HepG2 (cell line): Measurements from ENCODE around the gene BCKDHA. TPM values are rescaled to one million over a fixed set of nuclear protein-coding genes. Genes with fewer than 3 reads are reported as not detected.

ENCODE experiments used
- ATAC-seq: fragments of 200-7000 bp; cut with Tn5 transposase; 3 replicates; pipeline ENCODE4 v1.9.1; 2020; ENCODE audit warnings: mild to moderate bottlenecking, moderate library complexity
- BruUV-seq: library from RNA; stranded (reverse); fragments of 400-500 nt; replicated peaks from 2 replicates; lab custom pipeline; 2021; lab: Mats Ljungman, UMichigan
- CTCF ChIA-PET: fragments of 300-600 bp; formaldehyde crosslinking; extraction: SDS; loops from one replicate; lab custom pipeline; 2021; ENCODE audit warnings: low total read pairs, inconsistent platforms, low intra/inter-chr PET ratio; lab: Yijun Ruan, JAX
- POLR2A ChIA-PET: fragments of 350-600 bp; sonication (Branson Sonifier 250); formaldehyde crosslinking; loops from one replicate; lab custom pipeline; 2020; ENCODE audit warnings: antibody characterized with exemption, inconsistent platforms; lab: Yijun Ruan, JAX
- DNase-seq: peaks from one replicate; pipeline ENCODE4 v3.0.0-alpha.2; 2015; ENCODE audit warnings: low spot score
- FAIRE-seq: peaks from 3 replicates; lab custom pipeline; 2011; peaks lifted over from hg19 to GRCh38; lab: Jason Lieb, UNC
- H2AFZ ChIP-seq: one replicate; pipeline ENCODE4 v1.6.1; 2011; ENCODE audit warnings: low read length, inconsistent platforms
- H3K27ac ChIP-seq: fragments of 300-600 bp; 3 replicates; pipeline ENCODE4 v1.8.0; 2011; ENCODE audit warnings: mixed run types, mild to moderate bottlenecking, mixed read lengths, low read length, inconsistent platforms; ENCODE audit not compliant: insufficient read depth; ENCODE audit errors: extremely low read length
- H3K27me3 ChIP-seq, 2 experiments: fragments of 200-600 bp in 1 of 2; 2 replicates in 1 of 2; 3 replicates in 1 of 2; pipeline versions ENCODE4 v1.6.0 to v1.8.0; 2011; ENCODE audit warnings: low read length in 2 of 2, mild to moderate bottlenecking in 2 of 2, moderate library complexity in 2 of 2, inconsistent platforms in 1 of 2; ENCODE audit not compliant: insufficient read depth in 2 of 2, control insufficient read depth in 1 of 2
- H3K36me3 ChIP-seq, 2 experiments: fragments of 200-600 bp in 1 of 2; replicated peaks in 1 of 2; 2 replicates in 1 of 2; 3 replicates in 1 of 2; pipeline versions ENCODE4 v1.5.1 to v1.8.0; 2011; ENCODE audit warnings: low read length in 2 of 2, inconsistent platforms in 1 of 2; ENCODE audit not compliant: insufficient read depth in 2 of 2, control insufficient read depth in 1 of 2
- H3K4me1 ChIP-seq: 2 replicates; pipeline ENCODE4 v1.5.1; 2012; ENCODE audit warnings: low read length, inconsistent platforms; ENCODE audit not compliant: insufficient read depth
- H3K4me2 ChIP-seq: 2 replicates; pipeline ENCODE4 v1.6.0; 2011; ENCODE audit warnings: low read depth, low read length, inconsistent platforms
- H3K4me3 ChIP-seq, 3 experiments: fragments of 200-600 bp in 1 of 3; sonication (generic), shearing (Covaris generic) in 1 of 3; replicated peaks in 1 of 3; 2 replicates each; pipeline ENCODE4 v1.5.1; 2011 to 2016; ENCODE audit warnings: low read length in 3 of 3, inconsistent platforms in 2 of 3, low read depth in 2 of 3, mild to moderate bottlenecking in 2 of 3, control low read depth in 1 of 3, mixed read lengths in 1 of 3; ENCODE audit not compliant: insufficient read depth in 1 of 3
- H3K79me2 ChIP-seq: one replicate; pipeline ENCODE4 v1.6.1; 2011; ENCODE audit warnings: low read length, inconsistent platforms; ENCODE audit not compliant: insufficient read depth
- H3K9ac ChIP-seq: 2 replicates; pipeline ENCODE4 v1.6.0; 2011; ENCODE audit warnings: mild to moderate bottlenecking, low read depth, low read length, inconsistent platforms; ENCODE audit not compliant: insufficient read depth
- H3K9me3 ChIP-seq: 2 replicates; pipeline ENCODE4 v1.5.1; 2012; ENCODE audit warnings: mild to moderate bottlenecking, low read length
- H4K20me1 ChIP-seq: 2 replicates; pipeline ENCODE4 v1.6.0; 2011; ENCODE audit warnings: inconsistent platforms, mild to moderate bottlenecking, low read length, moderate library complexity; ENCODE audit not compliant: insufficient read depth
- GFI1 ChIP-seq: sonication (generic); formaldehyde crosslinking; IDR thresholded peaks from 2 replicates; pipeline ENCODE4 v1.5.0; 2020; ENCODE audit warnings: missing genetic modification reagents, mild to moderate bottlenecking, borderline replicate concordance
- HNRNPL ChIP-seq: fragments of 200-400 bp; formaldehyde crosslinking; IDR thresholded peaks from 2 replicates; pipeline ENCODE4 v1.6.1; 2017; ENCODE audit warnings: mild to moderate bottlenecking, low read depth, low read length
- JUN ChIP-seq: sonication (generic); formaldehyde crosslinking; IDR thresholded peaks from 2 replicates; pipeline ENCODE4 v1.4.0; 2020; ENCODE audit warnings: mild to moderate bottlenecking, missing genetic modification reagents
- NFIB ChIP-seq: sonication (generic); formaldehyde crosslinking; IDR thresholded peaks from 2 replicates; pipeline ENCODE4 v1.9.0; 2021; ENCODE audit warnings: missing genetic modification reagents, mild to moderate bottlenecking, borderline replicate concordance
- TRIM24 ChIP-seq: sonication (generic); formaldehyde crosslinking; IDR thresholded peaks from 2 replicates; pipeline ENCODE4 v1.8.0; 2022; ENCODE audit warnings: mild to moderate bottlenecking, missing genetic modification reagents
- ZNF337 ChIP-seq: sonication (generic); formaldehyde crosslinking; IDR thresholded peaks from 2 replicates; pipeline ENCODE4 v1.5.1; 2020; ENCODE audit warnings: missing genetic modification reagents, low read depth, mild to moderate bottlenecking, borderline replicate concordance
- ZNF552 ChIP-seq: sonication (generic); formaldehyde crosslinking; IDR thresholded peaks from 2 replicates; pipeline ENCODE4 v1.9.0; 2022; ENCODE audit warnings: missing genetic modification reagents, mild to moderate bottlenecking, borderline replicate concordance
- ZNF670 ChIP-seq: sonication (generic); formaldehyde crosslinking; IDR thresholded peaks from 2 replicates; pipeline ENCODE4 v1.8.0; 2022; ENCODE audit warnings: mild to moderate bottlenecking, missing genetic modification reagents, borderline replicate concordance
- ZNF839 ChIP-seq: sonication (generic); formaldehyde crosslinking; IDR thresholded peaks from 2 replicates; pipeline ENCODE4 v1.4.0; 2020; ENCODE audit warnings: missing genetic modification reagents, mild to moderate bottlenecking, borderline replicate concordance
- WGBS: methylation state at CpG from one replicate; pipeline ENCODE4 v1.1.6; 2017; ENCODE audit warnings: low lambda C conversion rate; 5-methylcytosine and 5-hydroxymethylcytosine counted together
- in situ Hi-C: cut with HindIII; loops from 2 replicates; pipeline ENCODE4 v1.10.0; 2017; ENCODE audit warnings: low pct_unique_long_range_greater_than_20kb; ENCODE audit not compliant: extremely low pct_ligation_motif_present
- intact Hi-C: fragments of 100-400 bp; cut with micrococcal nuclease; formaldehyde crosslinking; loops from one replicate; pipeline ENCODE4 v1.10.0; 2022; ENCODE audit not compliant: unreplicated experiment
- polyA plus RNA-seq, 8 experiments: library from polyadenylated mRNA; depleted of rRNA in 3 of 8; stranded (reverse) in 7 of 8; unstranded in 1 of 8; fragments of >200 nt; fragmentation: Illumina TruSeq in 4 of 8; extraction: Trizol in 4 of 8; gene quantifications; 2 replicates each; pipeline versions ENCODE4 v1.2.1 to v1.2.3, GENCODE V29; 2011 to 2016; ENCODE audit warnings: low read depth in 4 of 8, missing spikeins in 1 of 8, mixed read lengths in 1 of 8; ENCODE audit not compliant: insufficient read depth in 1 of 8
- total RNA-seq, 5 experiments: library from RNA; depleted of rRNA; stranded (reverse); fragments of >200 nt; fragmentation: Illumina TruSeq; extraction: Trizol; gene quantifications; 2 replicates each; pipeline ENCODE4 v1.2.3, GENCODE V29; 2016; ENCODE audit warnings: low read depth in 1 of 5
- TF ChIP-seq, protein P1 (sequence below): sonication (generic); formaldehyde crosslinking; IDR thresholded peaks from 2 replicates; pipeline ENCODE4 v1.8.0; 2022; ENCODE audit warnings: mild to moderate bottlenecking, missing genetic modification reagents, borderline replicate concordance
- TF ChIP-seq, protein P2 (sequence below): sonication (generic); formaldehyde crosslinking; IDR thresholded peaks from 2 replicates; pipeline ENCODE4 v1.5.1; 2020; ENCODE audit warnings: missing genetic modification reagents, mild to moderate bottlenecking, borderline replicate concordance

BCKDHA gene
- total and polyA plus RNA-seq, 2 of the 13 experiments (the other 11 are each of a cell fraction or from before 2014, with no cell fraction given) = 11.8 to 31.5 TPM

DNA sequence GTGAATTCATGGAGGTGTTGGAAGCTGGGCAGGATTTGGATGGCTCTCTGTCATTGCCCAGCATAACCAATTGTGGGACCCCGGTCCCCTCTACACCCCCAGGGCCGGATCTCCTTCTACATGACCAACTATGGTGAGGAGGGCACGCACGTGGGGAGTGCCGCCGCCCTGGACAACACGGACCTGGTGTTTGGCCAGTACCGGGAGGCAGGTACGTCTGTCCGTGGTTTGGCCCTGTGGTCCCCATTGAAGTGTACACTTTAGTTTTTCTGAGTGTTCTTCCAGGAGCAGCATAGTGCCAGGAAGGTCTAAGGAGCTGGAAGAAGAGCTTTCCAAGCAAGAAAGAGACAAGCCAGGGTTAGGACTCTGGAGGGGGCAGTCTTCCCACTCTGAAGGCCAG lies 16.3 kb downstream of the BCKDHA start:
- Histone ChIP-seq H3K79me2 (no peaks in the 10 kb centered on the region), H3K9me3 (no peaks in the 10 kb centered on the region), H3K27me3 (no peaks in the 10 kb centered on the region), H3K27ac (no peak overlapping the region), H3K4me2 (no peak overlapping the region), H3K36me3 (peaks cover 9 to 21% of the 10 kb centered on the region in 2 experiments; a peak in 4 of 5 replicates), H4K20me1 (no peaks in the 10 kb centered on the region), H3K4me1 (peaks cover 22% of the 10 kb centered on the region), H3K4me3 (no peak overlapping the region), H2AFZ (no peak overlapping the region)
- 100% methylated on average over 4 of the region's 10 CpGs for WGBS
- intact Hi-C loops = no loop called here
- in situ Hi-C loops = no loop called here
- no peak for ATAC-seq
- no peak for FAIRE-seq
- POLR2A ChIA-PET = no interaction called here
- CTCF ChIA-PET = no interaction called here
- no TSS peak for BruUV-seq
- no peak for TF ChIP-seq ZNF670 (CRISPR knock-in tag)
- no peak for TF ChIP-seq ZNF839 (CRISPR knock-in tag)
- no peak for TF ChIP-seq NFIB (CRISPR knock-in tag)
- TF ChIP-seq GFI1 (CRISPR knock-in tag) = no peak
- TF ChIP-seq, protein P1, sequence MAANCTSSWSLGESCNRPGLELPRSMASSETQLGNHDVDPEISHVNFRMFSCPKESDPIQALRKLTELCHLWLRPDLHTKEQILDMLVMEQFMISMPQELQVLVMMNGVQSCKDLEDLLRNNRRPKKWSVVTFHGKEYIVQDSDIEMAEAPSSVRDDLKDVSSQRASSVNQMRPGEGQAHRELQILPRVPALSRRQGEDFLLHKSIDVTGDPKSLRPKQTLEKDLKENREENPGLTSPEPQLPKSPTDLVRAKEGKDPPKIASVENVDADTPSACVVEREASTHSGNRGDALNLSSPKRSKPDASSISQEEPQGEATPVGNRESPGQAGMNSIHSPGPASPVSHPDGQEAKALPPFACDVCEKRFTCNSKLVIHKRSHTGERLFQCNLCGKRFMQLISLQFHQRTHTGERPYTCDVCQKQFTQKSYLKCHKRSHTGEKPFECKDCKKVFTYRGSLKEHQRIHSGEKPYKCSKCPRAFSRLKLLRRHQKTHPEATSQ (CRISPR knock-in tag) = no peak
- TF ChIP-seq HNRNPL = no peak
- TF ChIP-seq, protein P2, sequence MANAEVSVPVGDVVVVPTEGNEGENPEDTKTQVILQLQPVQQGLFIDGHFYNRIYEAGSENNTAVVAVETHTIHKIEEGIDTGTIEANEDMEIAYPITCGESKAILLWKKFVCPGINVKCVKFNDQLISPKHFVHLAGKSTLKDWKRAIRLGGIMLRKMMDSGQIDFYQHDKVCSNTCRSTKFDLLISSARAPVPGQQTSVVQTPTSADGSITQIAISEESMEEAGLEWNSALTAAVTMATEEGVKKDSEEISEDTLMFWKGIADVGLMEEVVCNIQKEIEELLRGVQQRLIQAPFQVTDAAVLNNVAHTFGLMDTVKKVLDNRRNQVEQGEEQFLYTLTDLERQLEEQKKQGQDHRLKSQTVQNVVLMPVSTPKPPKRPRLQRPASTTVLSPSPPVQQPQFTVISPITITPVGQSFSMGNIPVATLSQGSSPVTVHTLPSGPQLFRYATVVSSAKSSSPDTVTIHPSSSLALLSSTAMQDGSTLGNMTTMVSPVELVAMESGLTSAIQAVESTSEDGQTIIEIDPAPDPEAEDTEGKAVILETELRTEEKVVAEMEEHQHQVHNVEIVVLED (CRISPR knock-in tag) = no peak
- no peak for TF ChIP-seq ZNF337 (CRISPR knock-in tag)
- no peak for TF ChIP-seq ZNF552
- no peak for TF ChIP-seq TRIM24 (CRISPR knock-in tag)
- TF ChIP-seq JUN = no peak
- TF ChIP-seq, all 625 proteins: peak for 0
- no peak overlapping the region for H3K9ac ChIP-seq
- no peak for DNase-seq
